Upper lobe of right lung (tissue), 1 donor: ENCODE data around the gene TAGLN3. TPM values are rescaled to one million over a fixed set of nuclear protein-coding genes. Genes with fewer than 3 reads are reported as not detected.

Experiments used
- ATAC-seq: fragments of 200-7000 bp; cut with Tn5 transposase; one replicate; pipeline ENCODE4 v1.9.1; 2020; ENCODE audit warnings: mild to moderate bottlenecking, moderate library complexity
- DNase-seq: peaks from one replicate; pipeline ENCODE4 v3.0.0-alpha.2; 2020
- H3K27ac ChIP-seq: fragments of 200-600 bp; one replicate; pipeline ENCODE4 v1.8.0; 2022
- H3K27me3 ChIP-seq: fragments of 200-600 bp; one replicate; pipeline ENCODE4 v1.8.0; 2022; ENCODE audit warnings: mild to moderate bottlenecking
- H3K36me3 ChIP-seq: fragments of 200-600 bp; one replicate; pipeline ENCODE4 v1.8.0; 2022
- H3K4me1 ChIP-seq: fragments of 200-600 bp; one replicate; pipeline ENCODE4 v1.8.0; 2022
- H3K4me3 ChIP-seq: fragments of 200-600 bp; one replicate; pipeline ENCODE4 v1.8.0; 2022; ENCODE audit warnings: mild to moderate bottlenecking
- H3K9me3 ChIP-seq: fragments of 200-600 bp; one replicate; pipeline ENCODE4 v1.8.0; 2022
- CTCF ChIP-seq: fragments of 200-600 bp; IDR thresholded peaks from one replicate; pipeline ENCODE4 v1.8.0; 2022; ENCODE audit warnings: antibody characterized with exemption
- intact Hi-C: fragments of 100-400 bp; cut with DNase I; formaldehyde crosslinking; loops from one replicate; pipeline ENCODE4 v1.11.0; 2022
- long read RNA-seq: library from polyadenylated mRNA; unstranded; transcript quantifications from one replicate; pipeline ENCODE4 v2.0.0, GENCODE V29; 2021
- total RNA-seq: library from RNA; stranded (reverse); fragmentation: NEBNext Ultra II Directional; extraction: Animal tissue kit (Norgen Biotek cat#: 25700); gene quantifications from one replicate; pipeline ENCODE4 v1.2.1, GENCODE V29; 2021
- donor health status: DM: no; HTN: yes; CAD: no; lungs with severe emphysema.

Gene TAGLN3
- total RNA-seq, result not detected
- long read RNA-seq, result 0 reads

- TF ChIP-seq CTCF, result no peak
- peak; percentile 80 for ATAC-seq
- intact Hi-C loops, result no loop called here
- Histone ChIP-seq H3K36me3 (no peaks in the 10 kb centered on the region), H3K4me3 (peak within 1 kb of the TSS; percentile 45), H3K4me1 (peaks cover 11% of the 10 kb centered on the region), H3K27ac (no peak within 1 kb of the TSS), H3K9me3 (no peaks in the 10 kb centered on the region), H3K27me3 (peaks cover 10% of the 10 kb centered on the region)
- DNase-seq, result no peak
Observed at GRCh38 chr3:111998636-111999483, at the start of gene TAGLN3. Gene TAGLN3, plus strand, starts transcription at chr3:111998922. Its CDS starts 501 bp downstream, at chr3:111999423.

GRCh38 chr3:111949712-111950111 lies 49.0 kb upstream of the TAGLN3 start:
- intact Hi-C loops, result loop anchor here (10.0 kb wide), 1 partner anchor 85 kb away; no protein-coding TSS in a partner anchor
- ATAC-seq (no peak), DNase-seq (no peak)
- Histone ChIP-seq H3K36me3 (peaks cover 20% of the 10 kb centered on the region), H3K9me3 (no peaks in the 10 kb centered on the region), H3K27ac (no peak overlapping the region), H3K4me1 (no peaks in the 10 kb centered on the region), H3K27me3 (no peaks in the 10 kb centered on the region), H3K4me3 (no peak overlapping the region)
- no peak for TF ChIP-seq CTCF

GRCh38 chr3:111951032-111951431 lies 47.7 kb upstream of the TAGLN3 start:
- Histone ChIP-seq H3K4me1 (no peaks in the 10 kb centered on the region), H3K9me3 (no peaks in the 10 kb centered on the region), H3K4me3 (no peak overlapping the region), H3K27ac (no peak overlapping the region), H3K36me3 (peaks cover 20% of the 10 kb centered on the region), H3K27me3 (no peaks in the 10 kb centered on the region)
- DNase-seq (no peak), ATAC-seq (no peak)
- intact Hi-C loops, result loop anchor here (10.0 kb wide), 1 partner anchor 86 kb away; no protein-coding TSS in a partner anchor
- no peak for TF ChIP-seq CTCF

GRCh38 chr3:111952086-111952485 lies 46.6 kb upstream of the TAGLN3 start:
- Histone ChIP-seq H3K4me1 (no peaks in the 10 kb centered on the region), H3K36me3 (peaks cover 20% of the 10 kb centered on the region), H3K9me3 (no peaks in the 10 kb centered on the region), H3K27me3 (no peaks in the 10 kb centered on the region), H3K27ac (no peak overlapping the region), H3K4me3 (no peak overlapping the region)
- no peak for TF ChIP-seq CTCF
- ATAC-seq (no peak), DNase-seq (no peak)
- intact Hi-C loops, result loop anchor here (10.0 kb wide), 1 partner anchor 87 kb away; no protein-coding TSS in a partner anchor

GRCh38 chr3:111952866-111953450 lies 45.8 kb upstream of the TAGLN3 start:
- H3K4me1 ChIP-seq, result no peaks in the 10 kb centered on the region
- no peak for TF ChIP-seq CTCF
- no peak for ATAC-seq
- no peaks in the 10 kb centered on the region for H3K27me3 ChIP-seq
- no peak for DNase-seq
- intact Hi-C loops, result loop anchor here (10.0 kb wide), 1 partner anchor 88 kb away; no protein-coding TSS in a partner anchor
- H3K9me3 ChIP-seq, result no peaks in the 10 kb centered on the region
- no peak overlapping the region for H3K4me3 ChIP-seq
- no peak overlapping the region for H3K27ac ChIP-seq
- peaks cover 20% of the 10 kb centered on the region for H3K36me3 ChIP-seq
